Measurements from ENCODE around the gene PPTC7.
A peak's percentile ranks its signal among the peaks of the same experiment; 100 is the strongest.
"Not testable (repeated sequence)": the region's sequence is repeated elsewhere in the genome, so short reads cannot be mapped to it uniquely, and the experiment has no call there.

PPTC7 gene

DNA sequence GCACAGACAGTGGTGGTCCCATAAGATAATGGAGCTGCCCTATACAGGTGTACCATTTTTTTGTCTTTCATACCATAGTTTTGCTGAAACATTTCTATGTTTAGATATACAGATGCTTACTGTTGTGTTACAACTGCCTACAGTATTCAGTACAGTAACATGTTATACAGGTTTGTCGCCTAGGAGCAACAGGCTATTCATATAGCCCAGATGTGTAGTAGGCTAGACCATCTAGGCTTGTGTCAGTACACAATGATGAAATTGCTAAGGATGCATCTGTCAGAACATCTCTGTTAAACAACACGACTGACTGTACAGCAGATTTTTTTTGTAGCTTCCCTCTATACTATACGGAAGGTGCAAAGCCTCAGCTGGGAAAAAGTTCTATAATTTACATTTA lies 50.5 kb downstream of the PPTC7 start:
- DNase-seq = no peak

DNA sequence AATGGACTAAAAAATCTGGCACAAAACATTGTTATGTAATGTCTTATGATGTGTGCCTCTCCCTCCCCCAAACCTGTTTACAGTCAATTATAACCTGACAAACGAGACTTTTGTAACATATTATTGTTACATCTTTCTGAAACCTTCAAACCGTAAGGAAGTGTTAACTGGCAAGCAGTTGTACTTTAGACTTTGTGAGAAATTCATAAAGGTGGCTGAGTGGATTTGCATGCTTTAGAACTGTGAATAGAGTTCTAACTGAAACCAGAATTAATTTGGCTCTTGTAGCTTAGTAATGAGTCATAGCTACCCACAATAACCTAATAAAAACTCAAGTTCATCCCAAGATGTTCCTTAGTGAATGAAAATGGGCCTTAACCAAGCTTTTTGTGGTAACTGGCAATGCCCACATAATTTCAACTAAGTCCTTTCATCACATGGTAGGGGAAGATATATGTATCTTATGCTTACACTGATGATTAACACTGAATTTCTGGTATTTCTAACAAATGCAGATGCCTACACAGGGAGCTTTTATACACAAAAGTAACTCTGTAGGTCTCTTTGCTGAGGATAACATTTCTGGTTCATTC lies 51.3 kb downstream of the PPTC7 start:
- peak; percentile 34 for DNase-seq

DNA sequence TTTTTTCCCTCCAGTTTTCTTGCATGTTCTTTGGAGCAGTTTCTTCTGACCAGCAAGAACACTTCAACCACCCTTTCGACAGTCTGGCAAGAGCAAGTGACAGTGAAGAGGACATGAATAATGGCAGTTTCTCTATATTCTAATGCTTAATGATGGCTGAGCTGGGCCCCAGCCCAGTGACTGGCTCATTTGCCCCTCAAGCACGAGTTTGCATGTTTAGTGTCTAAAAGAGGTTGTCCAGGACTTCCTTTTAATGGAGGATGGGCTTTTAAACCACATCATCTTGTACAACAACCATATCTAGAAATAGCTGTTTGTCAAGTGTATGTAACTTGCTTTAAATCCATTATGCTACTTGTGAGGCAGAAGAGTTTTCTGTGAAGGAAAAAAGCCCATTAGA lies 52.6 kb downstream of the PPTC7 start:
- DNase-seq = no peak

DNA sequence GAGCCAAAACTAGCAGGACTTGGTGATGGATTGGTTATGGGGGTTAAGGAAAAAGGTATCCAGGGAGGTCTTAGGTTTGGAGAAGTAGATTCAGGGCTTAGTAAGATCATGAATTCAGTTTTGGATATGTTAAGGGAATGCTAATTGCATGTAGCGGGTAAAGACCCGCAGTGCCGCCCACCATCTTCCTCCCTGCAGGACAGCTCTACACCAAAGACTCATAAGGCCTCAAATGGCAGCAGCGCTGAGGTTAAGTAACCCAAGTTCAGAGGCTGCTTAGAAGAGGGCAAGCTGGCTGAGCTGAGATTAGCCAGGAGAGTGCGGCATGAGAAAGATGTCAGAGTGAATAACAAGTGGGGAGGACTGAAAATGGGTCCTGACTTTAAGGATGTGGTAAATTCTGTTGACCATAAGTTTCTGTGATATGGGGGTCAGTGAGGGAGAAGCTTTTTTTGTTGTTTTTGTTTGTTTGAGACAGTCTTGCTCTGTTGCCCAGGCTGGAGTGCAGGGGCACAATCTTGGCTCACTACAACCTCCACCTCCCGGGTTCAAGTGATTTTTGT lies 54.8 kb downstream of the PPTC7 start:
- no peak for DNase-seq

DNA sequence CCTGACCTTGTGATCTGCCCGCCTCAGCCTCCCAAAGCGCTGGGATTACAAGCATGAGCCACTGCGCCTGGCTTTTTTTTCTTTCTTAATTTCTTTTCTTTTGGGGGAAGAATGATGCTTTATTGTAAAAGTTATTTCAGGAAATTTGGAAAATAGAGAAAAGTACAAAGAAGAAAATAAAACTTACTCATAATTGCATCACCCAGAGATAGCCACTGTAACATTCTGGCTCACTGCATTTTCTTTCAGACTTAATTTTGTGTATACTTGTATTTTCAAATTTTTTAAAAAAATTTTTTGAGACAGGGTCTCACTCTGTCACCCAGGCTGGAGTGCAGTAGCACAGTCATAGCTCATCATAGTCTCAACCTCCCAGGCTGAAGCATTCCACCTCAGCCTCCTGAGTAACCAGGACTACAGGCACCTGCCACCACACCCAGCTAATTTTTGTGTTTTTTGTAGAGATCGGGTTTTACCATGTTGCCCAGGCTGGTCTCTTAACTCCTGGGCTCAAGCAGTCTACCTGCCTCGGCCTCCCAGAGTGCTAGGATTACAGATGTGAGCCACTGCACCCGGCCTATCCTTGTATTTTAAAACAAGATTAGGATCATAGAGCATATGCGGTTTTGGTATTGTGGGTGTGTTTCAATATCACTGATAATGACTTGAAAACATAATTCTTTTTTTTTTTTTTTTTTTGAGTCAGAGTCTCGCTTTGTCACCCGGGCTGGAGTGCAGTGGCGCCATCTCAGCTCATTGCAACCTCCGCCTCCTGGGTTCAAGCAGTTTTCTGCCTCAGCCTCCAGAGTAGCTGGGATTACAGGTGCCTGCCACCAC lies 62.0 kb downstream of the PPTC7 start:
- peak; percentile 51 for DNase-seq

DNA sequence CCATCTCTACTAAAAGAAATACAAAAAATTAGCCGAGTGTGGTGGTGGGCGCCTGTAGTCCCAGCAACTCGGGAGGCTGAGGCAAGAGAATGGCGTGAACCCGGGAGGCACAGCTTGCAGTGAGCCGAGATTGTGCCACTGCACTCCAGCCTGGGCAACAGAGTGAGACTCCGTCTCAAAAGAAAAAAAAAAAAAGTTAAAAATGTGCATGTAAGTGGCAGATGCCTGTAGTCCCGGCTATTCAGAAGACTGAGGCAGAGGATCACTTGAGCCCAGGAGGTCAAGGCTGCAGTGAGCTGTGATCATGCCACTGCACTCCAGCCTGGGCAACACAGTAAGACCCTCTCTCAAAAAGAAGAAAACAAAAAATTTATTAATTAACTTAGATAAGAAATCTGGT lies 65.1 kb downstream of the PPTC7 start:
- DNase-seq = not testable (repeated sequence)

DNA sequence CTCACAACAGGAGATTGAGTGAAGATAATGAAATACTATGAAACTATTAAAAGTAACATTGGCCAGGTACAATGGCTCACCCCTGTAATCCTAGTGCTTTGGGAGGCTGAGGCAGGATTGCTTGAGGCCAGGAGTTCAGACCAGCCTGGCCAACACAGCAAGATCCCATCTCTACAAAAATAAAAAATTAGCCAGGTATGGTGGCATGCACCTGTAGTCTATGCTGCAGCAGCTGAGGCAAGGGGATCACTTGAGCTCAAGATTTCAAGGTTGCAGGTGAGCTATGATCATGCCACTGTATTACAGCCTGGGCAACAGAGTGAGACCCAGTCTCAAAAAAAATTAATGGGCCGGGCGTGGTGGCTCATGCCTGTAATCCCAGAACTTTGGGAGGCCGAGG lies 66.1 kb downstream of the PPTC7 start:
- DNase-seq = no peak

DNA sequence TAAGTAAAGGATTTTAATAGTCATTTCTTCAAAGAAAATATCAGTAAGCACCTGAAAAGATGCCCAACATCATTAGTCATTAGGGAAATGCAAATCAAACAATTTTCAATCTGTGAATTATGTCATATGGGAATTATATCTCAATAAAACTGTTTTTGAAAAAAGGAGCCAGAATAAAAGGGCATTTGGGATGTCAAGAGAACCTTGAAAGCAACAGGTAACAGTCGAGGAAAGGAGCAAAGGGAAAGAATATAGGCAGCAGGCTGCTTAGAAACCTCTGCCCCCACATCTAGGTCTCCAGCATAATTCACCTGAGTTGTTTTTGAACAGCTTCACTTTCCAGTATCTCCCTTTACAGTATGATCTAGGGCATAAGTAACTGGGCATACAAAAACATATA lies 68.8 kb downstream of the PPTC7 start:
- no peak for DNase-seq

DNA sequence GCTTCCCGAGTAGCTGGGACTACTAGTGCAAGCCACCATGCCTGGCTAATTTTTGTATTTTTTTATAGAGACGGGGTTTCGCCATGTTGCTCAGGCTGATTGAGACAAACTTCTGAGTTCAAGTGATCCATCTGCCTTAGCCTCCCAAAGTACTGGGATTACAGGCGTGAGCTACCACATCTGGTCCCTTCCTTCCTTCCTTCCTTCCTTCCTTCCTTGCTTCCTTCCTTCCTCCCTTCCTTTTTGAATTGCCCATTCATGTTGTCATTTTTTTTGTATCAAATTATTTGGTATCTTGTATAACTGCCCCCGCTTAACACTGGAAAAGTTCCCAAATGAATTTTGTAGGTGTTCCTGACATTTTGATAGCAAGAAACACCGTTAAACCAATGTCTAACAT lies 69.3 kb downstream of the PPTC7 start:
- DNase-seq = no peak

DNA sequence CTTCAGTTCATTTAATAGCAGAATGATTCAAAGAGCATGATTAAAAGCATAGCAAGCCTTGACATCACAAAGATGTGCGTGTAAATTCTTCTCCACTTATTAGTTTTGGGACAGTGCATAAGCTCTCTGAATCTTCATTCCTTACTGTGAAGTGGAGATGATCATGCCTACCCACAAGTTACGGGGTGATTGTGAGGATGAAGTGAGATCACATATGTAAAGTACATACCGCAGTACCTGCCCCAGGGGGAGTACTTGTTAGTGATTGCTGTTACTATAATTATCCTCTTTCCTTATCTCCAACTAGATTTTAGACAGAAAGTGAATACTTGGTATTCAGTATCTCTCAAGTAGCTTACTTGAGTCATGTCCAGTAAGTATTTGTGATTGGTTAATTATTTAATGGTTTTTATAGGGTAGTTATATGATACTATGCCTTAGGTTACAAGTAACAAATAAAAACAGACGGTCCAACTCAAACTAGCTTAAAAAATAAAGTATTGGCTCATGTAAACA lies 75.0 kb downstream of the PPTC7 start:
- DNase-seq = no peak

DNA sequence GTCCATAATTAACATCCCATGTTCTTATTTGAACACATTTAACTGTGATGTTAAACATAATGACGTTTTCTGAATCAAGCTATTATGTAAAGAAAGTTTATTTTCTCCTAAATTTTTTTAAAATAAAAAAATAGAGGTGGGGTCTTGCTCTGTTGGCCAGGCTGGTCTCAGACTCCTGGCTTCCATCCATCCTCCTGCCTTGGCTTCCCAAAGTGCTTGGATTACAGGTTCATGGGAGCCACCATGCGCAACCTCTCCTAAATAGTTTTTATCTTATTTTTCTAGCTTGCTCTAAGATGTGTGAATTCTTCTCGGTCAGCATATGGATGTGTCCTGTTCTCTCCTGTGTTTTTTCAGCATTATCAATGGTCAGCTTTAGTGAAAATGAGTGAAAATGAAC lies 77.8 kb downstream of the PPTC7 start:
- DNase-seq = no peak

DNA sequence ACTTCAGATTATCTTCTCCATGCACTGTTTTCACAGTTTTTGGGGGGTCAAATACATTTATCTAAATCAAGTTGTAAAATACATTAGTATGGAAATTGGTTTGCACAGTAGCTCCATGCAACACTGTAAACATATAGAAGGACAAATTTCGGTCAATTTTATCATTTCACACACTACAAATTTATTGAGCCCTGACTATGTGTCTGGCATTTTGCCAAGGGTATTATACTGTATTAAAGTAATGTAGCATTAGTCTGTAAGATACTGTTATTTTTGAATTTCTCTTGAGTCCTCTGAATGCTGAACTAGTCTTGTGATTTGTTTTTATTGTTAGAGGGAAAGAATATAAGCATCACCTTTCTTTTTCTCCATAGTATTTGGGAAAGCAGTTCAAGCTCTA lies 79.7 kb downstream of the PPTC7 start:
- no peak for DNase-seq

DNA sequence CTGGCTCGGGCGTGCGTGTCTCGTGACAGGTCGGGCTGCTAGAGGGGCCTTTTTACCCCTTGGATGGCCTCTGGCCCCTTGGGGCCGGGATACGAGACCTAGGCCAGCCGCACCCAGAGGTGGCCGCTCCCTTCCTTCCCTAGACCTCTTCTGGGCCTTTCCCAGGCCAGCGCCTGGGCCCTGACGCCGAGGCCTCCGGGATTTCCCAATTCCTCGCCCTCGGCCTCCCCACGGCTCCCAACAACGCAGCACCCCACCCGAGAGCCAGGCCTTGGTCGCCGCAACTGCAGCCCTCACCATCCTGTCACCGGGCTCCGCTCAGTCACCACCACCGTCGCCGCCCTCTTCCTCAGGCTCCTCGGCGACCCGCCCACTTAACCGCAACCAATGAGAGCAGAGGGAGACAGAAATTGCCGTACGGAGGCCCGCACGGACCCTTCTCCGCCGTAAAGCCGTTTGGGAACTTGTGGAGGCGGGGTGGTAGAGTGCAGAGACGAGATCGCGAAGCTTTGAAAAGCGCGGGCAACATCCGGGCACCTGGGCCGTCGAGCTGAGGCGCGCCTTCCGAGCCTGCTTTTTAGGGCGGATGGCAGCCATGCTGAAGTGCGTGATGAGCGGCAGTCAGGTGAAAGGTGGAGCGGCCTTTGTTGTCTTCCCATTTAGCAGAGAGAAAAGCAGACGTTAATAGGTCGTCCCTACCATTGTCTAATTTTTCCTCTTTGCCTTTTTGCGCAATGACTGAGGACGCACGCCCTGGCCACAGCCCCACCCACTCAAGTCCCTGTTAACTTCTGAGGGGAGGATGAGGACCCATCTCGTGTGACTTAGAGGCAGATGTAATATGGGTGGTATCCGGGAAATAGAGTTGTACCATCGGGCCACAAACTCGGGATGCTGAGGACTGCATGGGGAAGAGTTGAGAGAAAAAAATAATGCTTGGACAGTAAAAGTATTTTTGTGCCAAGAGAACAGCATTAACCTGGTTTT lies 81.1 kb downstream of the PPTC7 start, which contains the start of the genes RAD9B and VPS29:
Gene RAD9B (plus strand): TSS at position 580 of the 987 bp plus-strand sequence. CDS start 7 bp downstream, at position 587.
Gene VPS29 (minus strand): TSS at position 360 of the 987 bp plus-strand sequence. CDS start 60 bp downstream, at position 300.
- DNase-seq = peak; percentile 99

DNA sequence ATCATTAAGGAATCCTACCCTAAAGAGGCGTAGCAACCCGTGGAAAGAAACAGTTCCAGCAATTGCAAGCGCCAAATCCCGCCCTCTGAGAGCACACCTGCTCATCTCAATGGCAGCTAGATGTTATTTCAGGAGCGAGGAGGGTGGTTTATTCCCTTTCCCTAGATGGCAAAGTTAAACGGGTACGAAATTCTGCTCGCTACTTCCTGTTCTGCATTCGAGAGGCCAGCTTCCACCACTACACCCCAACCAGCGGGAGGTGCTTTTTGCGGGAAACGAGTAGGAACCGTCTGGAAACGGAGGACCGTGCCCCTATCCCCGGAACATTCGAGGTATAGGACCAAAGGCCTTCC lies 81.7 kb downstream of the PPTC7 start:
- DNase-seq = peak; percentile 43

DNA sequence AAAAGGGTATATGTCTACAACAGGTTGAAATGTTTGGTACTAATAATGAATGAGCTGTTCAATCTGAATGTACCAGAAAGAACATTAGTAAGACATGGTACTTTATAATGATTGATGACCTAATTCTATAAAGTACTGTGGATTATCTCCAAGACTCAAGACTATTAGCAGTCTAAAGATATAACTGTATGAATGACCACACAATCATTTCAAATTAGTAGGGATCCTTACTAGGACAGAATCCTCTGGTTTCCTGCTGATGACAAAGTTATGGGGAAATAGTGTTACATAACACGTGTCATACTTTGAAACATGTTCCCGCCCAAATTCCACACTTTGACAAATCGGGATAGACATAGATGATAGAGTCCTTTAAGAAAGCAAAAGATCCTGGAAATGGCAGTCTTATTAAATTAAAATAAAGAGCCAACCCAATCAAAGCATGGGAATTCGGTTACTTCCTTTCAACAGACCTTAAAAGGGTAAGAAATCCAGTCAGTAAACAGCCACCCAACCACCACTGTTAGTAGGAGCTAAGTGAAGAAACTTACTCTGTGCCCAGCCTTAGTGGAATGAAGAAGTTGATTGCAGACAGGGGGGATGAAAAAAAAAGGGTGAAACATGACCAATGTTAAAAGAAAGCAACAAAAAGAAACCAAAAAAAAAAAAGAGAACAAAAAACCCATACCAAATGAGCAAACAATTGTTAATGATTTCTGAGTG lies 84.0 kb downstream of the PPTC7 start:
- no peak for DNase-seq
